ENCODE results near the gene TRIM16.

TRIM16 gene

DNA sequence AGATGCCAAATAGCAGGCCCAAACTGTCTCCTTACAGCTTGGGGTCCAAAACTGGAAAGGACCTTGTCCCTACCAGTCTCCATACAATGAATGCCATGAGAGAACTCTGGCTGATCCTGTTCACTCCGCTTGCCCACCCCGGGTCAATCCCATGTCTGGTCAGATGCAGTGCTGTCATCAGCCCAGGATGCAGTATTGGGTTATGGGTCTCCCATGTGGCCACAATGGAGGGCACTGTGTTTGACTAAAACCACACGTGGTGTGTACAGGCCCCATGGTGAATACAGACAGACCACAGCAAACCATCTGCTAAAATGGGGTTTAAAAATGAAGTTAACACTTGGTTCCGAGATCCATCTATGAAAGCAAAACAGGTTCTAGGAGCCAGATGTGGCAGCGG, 20.4 kb downstream of the TRIM16 start:
- no peak overlapping the region for H3K27ac ChIP-seq
- TF ChIP-seq, protein P1, sequence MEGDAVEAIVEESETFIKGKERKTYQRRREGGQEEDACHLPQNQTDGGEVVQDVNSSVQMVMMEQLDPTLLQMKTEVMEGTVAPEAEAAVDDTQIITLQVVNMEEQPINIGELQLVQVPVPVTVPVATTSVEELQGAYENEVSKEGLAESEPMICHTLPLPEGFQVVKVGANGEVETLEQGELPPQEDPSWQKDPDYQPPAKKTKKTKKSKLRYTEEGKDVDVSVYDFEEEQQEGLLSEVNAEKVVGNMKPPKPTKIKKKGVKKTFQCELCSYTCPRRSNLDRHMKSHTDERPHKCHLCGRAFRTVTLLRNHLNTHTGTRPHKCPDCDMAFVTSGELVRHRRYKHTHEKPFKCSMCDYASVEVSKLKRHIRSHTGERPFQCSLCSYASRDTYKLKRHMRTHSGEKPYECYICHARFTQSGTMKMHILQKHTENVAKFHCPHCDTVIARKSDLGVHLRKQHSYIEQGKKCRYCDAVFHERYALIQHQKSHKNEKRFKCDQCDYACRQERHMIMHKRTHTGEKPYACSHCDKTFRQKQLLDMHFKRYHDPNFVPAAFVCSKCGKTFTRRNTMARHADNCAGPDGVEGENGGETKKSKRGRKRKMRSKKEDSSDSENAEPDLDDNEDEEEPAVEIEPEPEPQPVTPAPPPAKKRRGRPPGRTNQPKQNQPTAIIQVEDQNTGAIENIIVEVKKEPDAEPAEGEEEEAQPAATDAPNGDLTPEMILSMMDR (IDR thresholded peaks at IDR 0.05) = no peak
- TF ChIP-seq ZFX (IDR thresholded peaks at IDR 0.05; ENCODE audit: borderline replicate concordance) = no peak

DNA sequence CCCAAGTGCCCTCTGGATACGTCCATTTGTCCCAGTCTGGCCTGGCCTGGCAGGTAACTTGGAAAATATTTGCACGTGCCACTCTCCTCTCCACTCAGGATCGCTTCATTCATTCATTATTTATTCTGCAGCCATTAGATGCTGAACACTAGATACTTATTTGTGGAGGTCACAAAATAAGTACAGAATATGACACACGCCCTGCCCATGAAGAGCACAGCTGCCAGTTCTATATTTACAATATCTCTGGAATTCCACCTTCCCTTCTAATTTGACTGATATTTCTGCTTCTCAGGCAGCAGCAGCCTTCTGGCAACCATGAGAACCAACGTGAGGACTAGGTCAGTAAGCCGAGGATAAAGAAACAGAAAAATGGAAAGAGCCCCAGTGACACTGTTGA, 20.9 kb downstream of the TRIM16 start:
- TF ChIP-seq ZFX (IDR thresholded peaks at IDR 0.05; ENCODE audit: borderline replicate concordance) = no peak
- TF ChIP-seq, protein P1 (IDR thresholded peaks at IDR 0.05) = no peak
- H3K27ac ChIP-seq = no peak overlapping the region

DNA sequence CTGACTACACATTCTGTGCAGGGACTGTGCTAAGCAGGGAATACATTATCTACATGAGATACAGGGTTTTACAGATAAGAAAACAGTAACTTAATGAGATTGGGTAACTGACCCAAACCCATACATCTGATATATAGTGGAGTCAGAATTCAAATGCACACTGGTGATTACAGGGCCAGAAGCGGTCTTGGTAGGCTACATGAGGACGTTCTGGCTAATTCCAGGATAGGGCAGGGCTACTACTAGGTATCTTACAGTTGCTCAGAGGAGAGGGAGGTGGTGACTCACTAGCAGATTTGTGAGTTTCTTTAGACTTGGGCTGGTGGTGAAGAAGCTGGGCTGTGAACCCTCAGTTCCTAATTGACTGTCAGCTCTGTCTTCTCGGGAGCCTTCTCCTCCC, 21.4 kb downstream of the TRIM16 start:
- H3K27ac ChIP-seq = no peak overlapping the region
- TF ChIP-seq ZFX (IDR thresholded peaks at IDR 0.05; ENCODE audit: borderline replicate concordance) = no peak
- TF ChIP-seq, protein P1 (IDR thresholded peaks at IDR 0.05) = no peak

DNA sequence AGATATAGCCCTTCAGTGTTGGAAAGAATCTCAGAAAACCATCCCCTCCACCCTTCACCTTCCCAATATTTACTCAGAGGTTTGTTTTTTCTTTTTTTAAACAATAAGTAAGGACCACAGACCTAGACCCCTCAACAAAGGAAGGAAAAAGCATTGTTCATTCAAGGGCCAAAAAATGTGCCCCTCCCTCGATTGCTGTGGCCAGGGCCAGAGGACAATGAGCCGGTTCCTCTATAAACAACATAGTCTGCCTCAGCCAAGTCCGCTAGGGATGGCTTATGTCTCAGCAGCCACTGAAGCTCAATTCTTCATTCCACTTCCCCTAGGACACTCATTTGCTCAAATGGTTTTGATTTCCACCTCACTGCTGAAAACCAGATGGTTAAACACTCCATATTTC, 24.0 kb downstream of the TRIM16 start:
- no peak overlapping the region for H3K27ac ChIP-seq
- no peak for TF ChIP-seq ZFX (IDR thresholded peaks at IDR 0.05; ENCODE audit: borderline replicate concordance)
- TF ChIP-seq, protein P1 (IDR thresholded peaks at IDR 0.05) = no peak

DNA sequence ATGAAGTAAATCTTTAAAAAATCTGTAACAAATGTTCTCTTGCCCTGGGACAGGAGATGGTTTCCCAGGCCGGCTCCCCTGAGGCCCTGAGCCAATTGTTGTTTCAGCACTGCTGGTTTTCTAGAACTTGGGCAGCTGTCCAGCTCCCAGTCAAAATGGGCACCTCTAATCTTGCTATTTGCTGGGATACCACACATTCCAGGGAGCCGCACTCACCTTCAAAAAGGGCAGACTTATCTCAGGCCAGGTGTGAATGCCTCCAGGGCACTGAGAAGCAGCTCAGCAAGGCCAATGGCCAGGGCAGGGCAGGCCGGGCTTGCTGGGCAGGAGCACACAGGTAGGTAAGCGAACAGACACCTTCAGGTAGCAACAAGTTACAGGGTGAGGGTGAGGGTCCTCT, 24.4 kb downstream of the TRIM16 start:
- H3K27ac ChIP-seq = no peak overlapping the region
- no peak for TF ChIP-seq ZFX (IDR thresholded peaks at IDR 0.05; ENCODE audit: borderline replicate concordance)
- TF ChIP-seq, protein P1 (IDR thresholded peaks at IDR 0.05) = no peak

DNA sequence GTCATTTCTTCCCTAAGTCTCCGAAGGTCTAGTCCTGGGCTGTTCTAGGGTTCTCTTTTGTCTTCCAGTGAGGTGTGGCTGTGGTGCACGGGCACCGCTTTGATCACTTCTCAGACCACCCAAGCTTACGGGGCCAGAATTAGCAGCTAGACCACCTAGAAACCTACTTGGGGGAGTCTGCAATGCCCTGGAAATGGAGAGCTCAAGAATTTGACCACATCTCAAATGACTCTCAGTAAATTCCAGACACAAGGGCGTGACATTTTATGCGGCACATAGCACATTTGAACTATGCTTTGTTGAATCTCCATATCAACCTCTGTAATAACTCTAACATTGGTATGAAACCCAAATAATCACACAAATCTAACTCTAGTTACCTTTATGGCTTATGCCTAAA, 24.9 kb downstream of the TRIM16 start:
- H3K27ac ChIP-seq = no peak overlapping the region
- TF ChIP-seq ZFX (IDR thresholded peaks at IDR 0.05; ENCODE audit: borderline replicate concordance) = no peak
- TF ChIP-seq, protein P1 (IDR thresholded peaks at IDR 0.05) = no peak

DNA sequence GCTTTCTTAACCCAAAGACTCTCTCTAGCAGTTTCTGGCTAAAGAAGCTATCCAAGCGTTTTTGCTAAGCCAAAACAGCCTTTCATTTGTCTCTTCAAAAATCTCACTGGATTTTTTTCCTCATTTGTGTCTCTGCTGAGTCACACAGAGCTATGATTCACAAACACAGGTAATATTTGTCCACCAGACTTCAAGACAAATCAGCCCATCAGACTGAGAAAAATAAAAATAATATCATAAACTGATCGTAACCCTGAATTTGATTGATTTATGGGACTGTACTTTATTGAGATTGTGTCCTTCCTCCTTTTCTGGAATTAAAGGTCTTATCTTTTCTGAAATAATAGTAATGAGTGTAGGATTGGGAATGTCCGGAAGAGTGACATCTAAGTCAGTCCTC, 25.8 kb downstream of the TRIM16 start:
- no peak overlapping the region for H3K27ac ChIP-seq
- TF ChIP-seq ZFX (IDR thresholded peaks at IDR 0.05; ENCODE audit: borderline replicate concordance) = no peak
- TF ChIP-seq, protein P1 (IDR thresholded peaks at IDR 0.05) = no peak
